ENCODE results near the gene NDUFC1.

GRCh38 chr4:139241086-139241783 is 61.0 kb downstream of the NDUFC1 start:
- no peak for TF ChIP-seq CTCF (conservative IDR thresholded peaks at IDR 0.05; ENCODE audit: low read depth in 2 of 2)
- TF ChIP-seq POLR2AphosphoS5 (IDR thresholded peaks at IDR 0.05; ENCODE audit: low read depth) = 0 out of 2 replicates have a peak, but pooled peaks have one; percentile 34
- no peak for TF ChIP-seq EZH2phosphoT487 (IDR thresholded peaks at IDR 0.05; ENCODE audit: unreplicated experiment)
- TF ChIP-seq REST (IDR thresholded peaks at IDR 0.05; ENCODE audit: unreplicated experiment) = no peak
- no peak for TF ChIP-seq JUNB (IDR thresholded peaks at IDR 0.05; ENCODE audit: unreplicated experiment)
- no peak for TF ChIP-seq EZH2 (IDR thresholded peaks at IDR 0.05; ENCODE audit: low read depth, unreplicated experiment)
- TF ChIP-seq CREB1 (CRISPR knock-in tag; IDR thresholded peaks at IDR 0.05; ENCODE audit: low read depth) = no peak
- no peak for TF ChIP-seq ZNF331 (CRISPR knock-in tag; IDR thresholded peaks at IDR 0.05; ENCODE audit: low read depth)
- no peak for TF ChIP-seq STAT1 (IDR thresholded peaks at IDR 0.05; ENCODE audit: unreplicated experiment)
- no peak for TF ChIP-seq ZNF114 (CRISPR knock-in tag; IDR thresholded peaks at IDR 0.05)
- peak; percentile 34; the same call in 1 of the 2 replicates for TF ChIP-seq NANOG (IDR thresholded peaks at IDR 0.05; ENCODE audit: borderline replicate concordance)
